Mesendoderm (in vitro differentiated cells): ENCODE data around the gene OXNAD1.

ENCODE experiments used
- DNase-seq: peaks from one replicate; pipeline ENCODE4 v3.0.0; 2013
- H2AK5ac ChIP-seq: 2 replicates; pipeline ENCODE4 v1.6.1; 2013; ENCODE audit warnings: low read length, inconsistent platforms
- H2BK120ac ChIP-seq: 2 replicates; pipeline ENCODE4 v1.6.1; 2013; ENCODE audit warnings: low read depth, mild to moderate bottlenecking, low read length, moderate library complexity, mixed read lengths
- H2BK15ac ChIP-seq: replicated peaks from 2 replicates; pipeline ENCODE4 v1.6.1; 2013; ENCODE audit warnings: low read depth, mild to moderate bottlenecking, moderate library complexity
- H2BK5ac ChIP-seq: 2 replicates; pipeline ENCODE4 v1.6.1; 2013; ENCODE audit warnings: low read length, inconsistent platforms
- H3K18ac ChIP-seq: 2 replicates; pipeline ENCODE4 v1.6.1; 2013; ENCODE audit warnings: mild to moderate bottlenecking, low read length, mixed read lengths
- H3K23ac ChIP-seq: one replicate; pipeline ENCODE4 v1.6.1; 2013; ENCODE audit warnings: low read length
- H3K27ac ChIP-seq: 2 replicates; pipeline ENCODE4 v1.5.1; 2013; ENCODE audit warnings: low read depth, mild to moderate bottlenecking, inconsistent platforms, low read length, moderate library complexity
- H3K27me3 ChIP-seq: 2 replicates; pipeline ENCODE4 v1.6.1; 2013; ENCODE audit warnings: low read length, control low read depth, mild to moderate bottlenecking, inconsistent platforms; ENCODE audit not compliant: insufficient read depth, poor library complexity
- H3K36me3 ChIP-seq: 2 replicates; pipeline ENCODE4 v1.6.1; 2013; ENCODE audit warnings: low read length, inconsistent platforms; ENCODE audit not compliant: control insufficient read depth, insufficient read depth
- H3K4ac ChIP-seq: one replicate; pipeline ENCODE4 v1.6.1; 2013; ENCODE audit warnings: low read depth, mild to moderate bottlenecking, low read length, moderate library complexity
- H3K4me1 ChIP-seq: 2 replicates; pipeline ENCODE4 v1.6.1; 2013; ENCODE audit warnings: low read depth, low read length, inconsistent platforms; ENCODE audit not compliant: control insufficient read depth
- H3K4me2 ChIP-seq: 2 replicates; pipeline ENCODE4 v1.6.1; 2013; ENCODE audit warnings: low read length
- H3K4me3 ChIP-seq: 2 replicates; pipeline ENCODE4 v1.5.1; 2013; ENCODE audit warnings: mild to moderate bottlenecking, low read length
- H3K56ac ChIP-seq: one replicate; pipeline ENCODE4 v1.6.1; 2013; ENCODE audit warnings: low read length
- H3K79me1 ChIP-seq: 2 replicates; pipeline ENCODE4 v1.6.1; 2013; ENCODE audit warnings: low read length, inconsistent platforms
- H3K79me2 ChIP-seq: 2 replicates; pipeline ENCODE4 v1.6.1; 2013; ENCODE audit warnings: mild to moderate bottlenecking, low read length; ENCODE audit not compliant: control insufficient read depth, insufficient read depth
- H3K9ac ChIP-seq: 2 replicates; pipeline ENCODE4 v1.6.1; 2013; ENCODE audit warnings: low read length, inconsistent platforms
- H4K5ac ChIP-seq: one replicate; pipeline ENCODE4 v1.6.1; 2013; ENCODE audit warnings: low read length
- H4K8ac ChIP-seq: one replicate; pipeline ENCODE4 v1.6.1; 2013; ENCODE audit warnings: low read depth, mild to moderate bottlenecking, control low read depth, low read length, moderate library complexity
- whole genome bisulfite sequencing: extraction: QIAGEN DNeasy Blood & Tissue Kit; methylation state at CpG from one replicate; pipeline ENCODE4 v1.1.7; 2013; ENCODE audit warnings: low lambda C conversion rate, missing lambda C conversion rate; ENCODE audit not compliant: insufficient coverage; ENCODE audit errors: extremely low coverage; 5-methylcytosine and 5-hydroxymethylcytosine counted together

OXNAD1 gene

DNA sequence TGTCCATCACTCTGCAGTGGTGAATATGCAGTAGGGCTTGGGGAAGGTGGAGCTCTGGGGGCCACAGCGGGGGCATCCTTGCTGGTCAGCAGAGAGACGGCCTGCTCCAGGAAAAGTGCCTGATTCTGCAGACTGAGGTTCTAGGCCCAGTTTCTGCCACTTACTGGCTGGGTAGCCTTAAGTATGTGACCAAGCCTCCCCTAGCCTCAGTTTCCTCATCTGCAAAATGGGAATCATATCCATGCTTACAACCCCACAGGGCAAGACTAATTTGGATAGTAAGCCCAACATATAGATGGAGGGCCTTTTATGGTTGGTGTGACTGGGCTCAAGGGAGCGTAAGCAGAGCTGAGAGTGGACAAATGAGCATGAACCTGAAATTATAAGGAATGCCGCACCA is 60.8 kb downstream of the OXNAD1 start:
- Histone ChIP-seq H4K5ac (no peak overlapping the region), H3K4me1 (peaks cover 2% of the 10 kb centered on the region), H2BK5ac (no peak overlapping the region), H3K79me2 (no peaks in the 10 kb centered on the region), H3K56ac (no peak overlapping the region), H2BK15ac (no peak overlapping the region), H3K4ac (no peak overlapping the region), H3K4me3 (no peak overlapping the region), H2BK120ac (no peak overlapping the region), H3K79me1 (no peaks in the 10 kb centered on the region), H3K9ac (no peak overlapping the region), H4K8ac (no peak overlapping the region), H3K18ac (no peak overlapping the region), H3K36me3 (no peaks in the 10 kb centered on the region), H2AK5ac (no peak overlapping the region), H3K27ac (no peak overlapping the region), H3K27me3 (no peaks in the 10 kb centered on the region), H3K4me2 (no peak overlapping the region), H3K23ac (no peak overlapping the region)
- WGBS: no CpG with 5 or more reads among the region's 4 CpGs
- no peak for DNase-seq

DNA sequence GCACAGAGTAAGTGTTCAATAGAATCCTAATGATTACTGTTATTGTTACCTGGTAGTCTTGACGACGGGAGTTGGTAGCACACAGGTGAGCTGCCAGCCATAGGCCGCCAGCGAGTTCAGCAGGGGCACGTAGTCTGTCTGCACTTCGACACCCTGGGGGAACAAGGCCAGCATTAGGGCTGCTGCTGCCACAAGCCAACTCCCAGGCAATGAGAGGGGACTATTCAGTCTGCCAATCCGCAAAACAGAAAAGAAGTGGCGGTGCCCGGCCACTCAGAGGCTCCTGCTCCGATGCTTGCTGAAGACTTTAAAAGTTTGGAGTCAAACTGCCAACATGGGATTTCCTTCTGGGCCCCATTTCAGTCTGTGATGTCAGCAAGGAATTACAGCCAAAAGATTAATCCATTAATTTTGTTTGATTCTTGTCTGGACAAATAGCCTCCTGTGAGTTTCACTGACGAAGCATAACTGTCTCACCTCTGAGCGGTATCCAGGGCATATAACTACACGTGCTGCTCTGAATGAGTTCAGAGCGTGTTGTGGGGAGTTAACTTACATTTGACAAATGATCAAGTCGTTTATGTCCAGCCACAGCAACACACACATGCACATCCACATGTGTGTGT is 61.8 kb downstream of the OXNAD1 start:
- Histone ChIP-seq H3K4ac (no peak overlapping the region), H2BK120ac (no peak overlapping the region), H3K4me3 (no peak overlapping the region), H4K8ac (no peak overlapping the region), H3K9ac (no peak overlapping the region), H3K27ac (no peak overlapping the region), H3K36me3 (no peaks in the 10 kb centered on the region), H3K4me1 (peaks cover 2% of the 10 kb centered on the region), H2BK15ac (no peak overlapping the region), H4K5ac (no peak overlapping the region), H3K27me3 (no peaks in the 10 kb centered on the region), H3K79me2 (no peaks in the 10 kb centered on the region), H3K79me1 (no peaks in the 10 kb centered on the region), H3K18ac (no peak overlapping the region), H3K56ac (peak overlapping the region; percentile 7), H2AK5ac (no peak overlapping the region), H3K4me2 (no peak overlapping the region), H3K23ac (no peak overlapping the region), H2BK5ac (no peak overlapping the region)
- no peak for DNase-seq
- no CpG with 5 or more reads among the region's 15 CpGs for WGBS

DNA sequence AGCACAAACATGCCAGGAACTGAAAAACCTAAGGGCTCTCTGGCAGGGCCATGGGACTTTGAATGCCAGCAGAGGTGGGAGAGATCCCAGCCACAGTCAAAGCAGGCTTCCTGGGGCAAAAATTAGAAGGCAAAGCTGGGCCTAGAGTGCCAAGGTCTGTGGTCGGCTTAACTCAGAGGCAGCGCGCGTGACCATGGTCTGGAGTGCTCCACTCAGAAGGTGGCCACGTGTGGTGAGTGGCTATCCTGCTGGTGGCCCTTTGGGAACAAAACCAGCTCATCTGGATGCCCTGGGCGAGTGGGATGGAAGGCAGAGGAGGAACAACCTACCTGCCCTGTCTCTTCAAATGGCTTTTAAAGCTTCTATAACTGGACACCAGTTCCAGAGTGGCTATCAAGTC is 63.1 kb downstream of the OXNAD1 start:
- Histone ChIP-seq H3K4me3 (no peak overlapping the region), H3K23ac (no peak overlapping the region)
- no CpG with 5 or more reads among the region's 6 CpGs for WGBS

DNA sequence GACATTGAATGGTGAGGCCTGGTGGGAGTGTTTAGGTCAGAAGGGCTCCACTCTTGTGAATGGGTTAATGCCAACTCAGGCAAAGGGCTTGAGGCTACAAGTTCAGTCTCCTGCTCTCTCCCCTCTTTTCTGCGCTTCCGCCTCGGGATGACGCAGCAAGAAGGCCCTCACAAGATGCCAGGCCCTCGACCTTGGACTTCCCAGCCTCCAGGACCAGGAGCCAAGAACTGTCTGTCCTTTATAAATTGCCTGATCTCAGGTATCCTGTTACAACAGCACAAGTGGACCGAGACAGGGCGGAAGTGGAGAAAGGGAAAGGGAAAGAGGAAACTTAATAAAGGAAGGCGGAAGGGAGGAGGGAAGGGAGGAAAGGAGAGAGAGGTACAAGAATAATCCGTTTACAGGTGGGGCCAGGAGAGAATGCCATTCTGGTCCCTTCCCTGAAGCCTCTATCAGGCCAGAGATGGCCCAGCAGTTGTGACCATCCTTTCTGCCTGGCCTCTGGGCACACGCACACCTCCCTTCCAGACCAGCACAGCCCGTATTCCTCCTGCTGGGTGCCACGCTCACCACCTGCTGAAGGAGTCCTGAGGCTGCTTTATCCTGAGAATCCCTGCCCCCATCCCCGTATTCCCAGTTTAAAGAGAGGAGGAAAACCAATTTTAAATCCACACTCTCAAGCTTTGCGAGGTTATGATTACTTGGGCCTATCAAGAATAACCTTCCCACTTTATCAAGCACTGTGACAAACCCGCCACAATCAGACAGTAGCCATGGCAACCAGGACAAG is 64.2 kb downstream of the OXNAD1 start:
- H3K79me1 ChIP-seq: no peaks in the 10 kb centered on the region
- H3K36me3 ChIP-seq: no peaks in the 10 kb centered on the region
- H3K23ac ChIP-seq: peak overlapping the region; percentile 45
- no peak overlapping the region for H3K18ac ChIP-seq
- H3K27ac ChIP-seq: peak overlapping the region; percentile 8
- no peak overlapping the region for H3K4ac ChIP-seq
- no peak overlapping the region for H3K4me3 ChIP-seq
- no peak overlapping the region for H4K5ac ChIP-seq
- no peak overlapping the region for H3K4me2 ChIP-seq
- no peak overlapping the region for H3K9ac ChIP-seq
- H2BK15ac ChIP-seq: no peak overlapping the region
- no peaks in the 10 kb centered on the region for H3K79me2 ChIP-seq
- H3K56ac ChIP-seq: no peak overlapping the region
- H2BK5ac ChIP-seq: no peak overlapping the region
- no peak overlapping the region for H2BK120ac ChIP-seq
- H4K8ac ChIP-seq: no peak overlapping the region
- DNase-seq: peak; percentile 82
- no peaks in the 10 kb centered on the region for H3K27me3 ChIP-seq
- peaks cover 2% of the 10 kb centered on the region for H3K4me1 ChIP-seq
- H2AK5ac ChIP-seq: no peak overlapping the region
- whole genome bisulfite sequencing: no CpG with 5 or more reads among the region's 15 CpGs

More for the DNA sequence above, 63.1 kb downstream of the OXNAD1 start:
- Histone ChIP-seq H3K27ac (no peak overlapping the region), H3K4me1 (peaks cover 2% of the 10 kb centered on the region), H3K79me1 (no peaks in the 10 kb centered on the region), H3K4me2 (no peak overlapping the region), H2AK5ac (no peak overlapping the region), H3K9ac (no peak overlapping the region), H2BK5ac (no peak overlapping the region), H3K79me2 (no peaks in the 10 kb centered on the region), H2BK15ac (no peak overlapping the region), H3K27me3 (no peaks in the 10 kb centered on the region), H4K5ac (no peak overlapping the region), H4K8ac (no peak overlapping the region), H3K36me3 (no peaks in the 10 kb centered on the region), H3K56ac (no peak overlapping the region), H2BK120ac (no peak overlapping the region), H3K4ac (no peak overlapping the region), H3K18ac (no peak overlapping the region)
- no peak for DNase-seq

DNA sequence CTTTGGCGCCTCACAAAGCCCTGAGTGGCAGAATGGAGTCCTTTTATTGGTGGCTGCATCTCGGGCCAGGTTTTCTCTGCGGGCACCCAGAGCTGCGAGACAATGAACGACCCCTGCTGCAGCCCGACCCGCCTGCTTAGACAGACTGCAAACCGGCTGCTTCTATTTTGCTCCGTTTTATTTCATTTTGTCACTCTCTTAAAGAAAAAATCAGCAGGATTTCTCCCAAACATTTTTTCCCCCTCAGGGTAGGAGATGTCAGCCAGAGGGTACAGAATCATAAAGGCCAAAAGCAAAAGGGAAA is 64.8 kb downstream of the OXNAD1 start:
- Histone ChIP-seq H2BK5ac (no peak overlapping the region), H3K23ac (no peak overlapping the region), H3K4me3 (no peak overlapping the region), H3K4me2 (no peak overlapping the region), H2BK15ac (no peak overlapping the region), H3K56ac (peak overlapping the region; percentile 28), H3K27ac (peak overlapping the region; percentile 17), H2AK5ac (no peak overlapping the region), H3K27me3 (no peaks in the 10 kb centered on the region), H3K18ac (no peak overlapping the region), H4K8ac (no peak overlapping the region), H2BK120ac (no peak overlapping the region), H4K5ac (no peak overlapping the region), H3K79me1 (no peaks in the 10 kb centered on the region), H3K36me3 (no peaks in the 10 kb centered on the region), H3K4me1 (peaks cover 2% of the 10 kb centered on the region), H3K4ac (no peak overlapping the region), H3K79me2 (no peaks in the 10 kb centered on the region), H3K9ac (no peak overlapping the region)
- DNase-seq: no peak
- WGBS: no CpG with 5 or more reads among the region's 9 CpGs
